ENCODE measurements around the gene COL15A1.
A peak's percentile ranks its signal among the peaks of the same experiment; 100 is the strongest.
"Not testable (repeated sequence)": the region's sequence is repeated elsewhere in the genome, so short reads cannot be mapped to it uniquely, and the experiment has no call there.

COL15A1 gene

GRCh38 chr9:99008203-99008602, 64.5 kb downstream of the COL15A1 start:
- peaks cover 33% of the 10 kb centered on the region for H3K9me3 Mint-ChIP-seq

GRCh38 chr9:99010393-99010792, 66.7 kb downstream of the COL15A1 start:
- peaks cover 15% of the 10 kb centered on the region for H3K4me1 Mint-ChIP-seq (ENCODE audit: low read depth)
- H3K27ac Mint-ChIP-seq, result not testable (repeated sequence)

More at GRCh38 chr9:99008203-99008602, 64.5 kb downstream of the COL15A1 start:
- Mint-ChIP-seq H3K4me1 (ENCODE audit: low read depth) (peaks cover 10% of the 10 kb centered on the region), H3K27ac (no peak overlapping the region), H3K4me3 (no peak overlapping the region), H3K27me3 (ENCODE audit: low read depth) (peaks cover 11% of the 10 kb centered on the region), H3K36me3 (ENCODE audit: low read depth) (peaks cover 19% of the 10 kb centered on the region)

DNA sequence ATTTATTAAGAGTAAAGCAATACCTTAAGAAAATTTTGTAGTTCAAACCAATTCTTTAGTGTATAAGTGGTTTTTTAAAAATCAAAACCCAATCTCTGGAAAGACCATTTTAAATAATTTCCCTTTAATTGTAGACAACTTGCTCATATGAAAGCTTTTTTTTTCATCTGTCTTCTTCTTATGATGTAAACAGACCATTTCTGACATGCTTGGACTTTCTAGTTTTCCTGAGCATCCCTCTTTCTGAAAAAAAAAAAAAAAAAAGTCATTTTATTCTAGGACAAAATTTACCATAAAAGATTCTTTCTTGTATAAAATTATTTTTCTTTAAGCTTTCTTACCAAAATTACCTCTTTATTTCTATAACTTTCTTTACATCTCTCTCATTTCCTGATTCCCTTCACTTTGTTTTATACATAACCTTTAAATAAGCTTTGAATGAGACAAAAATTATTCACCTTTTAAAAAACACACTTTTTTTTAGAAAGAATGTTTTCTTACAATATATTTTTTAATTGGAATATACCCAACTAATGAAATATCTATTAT, 67.5 kb downstream of the COL15A1 start:
- Mint-ChIP-seq H3K4me1 (ENCODE audit: low read depth) (peaks cover 15% of the 10 kb centered on the region), H3K36me3 (ENCODE audit: low read depth) (peaks cover 17% of the 10 kb centered on the region), H3K27ac (no peak overlapping the region), H3K9me3 (peaks cover 33% of the 10 kb centered on the region), H3K4me3 (no peak overlapping the region), H3K27me3 (ENCODE audit: low read depth) (no peaks in the 10 kb centered on the region)

More at GRCh38 chr9:99010393-99010792, 66.7 kb downstream of the COL15A1 start:
- H3K4me3 Mint-ChIP-seq; H3K27me3 Mint-ChIP-seq (ENCODE audit: low read depth): not testable (repeated sequence)
- H3K9me3 Mint-ChIP-seq, result peaks cover 33% of the 10 kb centered on the region
- peaks cover 17% of the 10 kb centered on the region for H3K36me3 Mint-ChIP-seq (ENCODE audit: low read depth)

DNA sequence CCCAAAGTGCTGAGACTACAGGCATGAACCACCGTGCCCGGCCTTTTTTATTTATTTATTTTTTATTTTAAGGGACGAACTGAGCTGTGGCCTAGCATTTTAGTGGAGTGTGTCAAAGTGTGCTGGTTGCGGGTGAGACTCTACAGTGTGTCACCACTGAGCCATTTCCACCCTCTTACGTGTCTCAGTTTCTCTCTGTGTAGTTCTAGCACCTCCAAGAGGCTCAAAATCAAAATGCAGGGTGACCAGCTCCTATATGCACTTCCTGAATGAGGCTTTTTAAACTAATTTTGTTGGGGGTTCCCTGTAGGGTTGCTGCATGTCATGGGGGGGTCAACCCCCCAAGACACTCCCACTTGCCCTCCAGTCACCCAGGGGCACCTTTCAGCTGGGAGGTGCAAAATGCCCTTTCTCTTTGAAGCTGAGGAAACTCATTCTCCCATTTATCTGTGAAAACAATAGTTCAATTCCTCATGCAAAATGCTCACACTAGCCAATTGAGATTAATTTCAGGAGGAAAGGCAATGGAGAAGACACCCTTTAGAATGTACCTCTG, 69.3 kb downstream of the COL15A1 start:
- peak overlapping the region; percentile 81 for H3K27ac Mint-ChIP-seq
- H3K4me3 Mint-ChIP-seq, result no peak overlapping the region
- H3K9me3 Mint-ChIP-seq, result peaks cover 33% of the 10 kb centered on the region
- H3K4me1 Mint-ChIP-seq (ENCODE audit: low read depth), result peaks cover 15% of the 10 kb centered on the region
- peaks cover 15% of the 10 kb centered on the region for H3K36me3 Mint-ChIP-seq (ENCODE audit: low read depth)
- no peaks in the 10 kb centered on the region for H3K27me3 Mint-ChIP-seq (ENCODE audit: low read depth)

DNA sequence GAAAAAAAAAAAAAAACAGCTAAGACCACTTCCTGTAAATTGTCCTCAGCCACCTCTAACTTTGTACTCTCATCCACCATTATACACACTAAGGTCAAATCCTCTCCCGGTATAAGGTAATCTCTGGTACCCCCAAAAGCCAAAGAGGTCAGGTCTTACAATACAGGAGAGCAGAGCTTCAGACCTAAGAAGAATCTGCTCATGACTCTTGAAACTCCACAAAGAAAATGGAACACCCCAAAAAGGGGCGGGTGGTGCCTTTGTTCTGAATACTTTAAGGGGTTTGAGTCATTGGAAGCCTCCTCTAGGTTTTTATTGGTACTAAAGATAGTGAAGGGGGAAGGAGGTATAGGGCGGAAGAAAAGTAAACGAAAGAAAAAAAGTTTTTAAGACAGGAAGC, 69.8 kb downstream of the COL15A1 start:
- Mint-ChIP-seq H3K27ac (peak overlapping the region; percentile 81), H3K4me1 (ENCODE audit: low read depth) (peaks cover 15% of the 10 kb centered on the region), H3K4me3 (peak overlapping the region; percentile 38), H3K9me3 (peaks cover 33% of the 10 kb centered on the region), H3K27me3 (ENCODE audit: low read depth) (no peaks in the 10 kb centered on the region), H3K36me3 (ENCODE audit: low read depth) (peaks cover 15% of the 10 kb centered on the region)

- peaks cover 11% of the 10 kb centered on the region for H3K36me3 Mint-ChIP-seq (ENCODE audit: low read depth)
- H3K27me3 Mint-ChIP-seq (ENCODE audit: low read depth), result no peaks in the 10 kb centered on the region
- peaks cover 21% of the 10 kb centered on the region for H3K4me1 Mint-ChIP-seq (ENCODE audit: low read depth)
- H3K9me3 Mint-ChIP-seq, result peaks cover 19% of the 10 kb centered on the region
- no peak overlapping the region for H3K4me3 Mint-ChIP-seq
- no peak overlapping the region for H3K27ac Mint-ChIP-seq
Measured at GRCh38 chr9:99015448-99015847, 71.7 kb downstream of the COL15A1 start.

DNA sequence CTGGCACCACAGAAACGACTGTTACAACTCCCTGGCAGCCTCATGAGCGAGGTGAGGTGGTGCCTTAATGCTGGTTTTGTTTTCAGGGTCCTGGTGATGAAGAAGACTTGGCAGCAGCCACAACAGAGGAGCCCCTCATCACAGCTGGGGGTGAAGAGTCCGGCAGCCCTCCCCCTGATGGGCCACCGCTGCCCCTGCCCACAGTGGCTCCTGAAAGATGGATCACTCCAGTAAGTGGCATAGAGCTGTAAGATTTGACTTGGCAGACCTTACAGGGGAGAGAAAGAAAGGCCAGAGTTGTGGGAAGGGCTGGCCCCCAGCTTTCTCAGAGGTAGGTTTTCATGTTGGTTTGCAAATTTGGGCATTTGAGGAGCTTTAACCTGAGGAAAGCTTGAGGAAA, 72.2 kb downstream of the COL15A1 start:
- H3K27me3 Mint-ChIP-seq (ENCODE audit: low read depth), result no peaks in the 10 kb centered on the region
- peaks cover 11% of the 10 kb centered on the region for H3K36me3 Mint-ChIP-seq (ENCODE audit: low read depth)
- no peak overlapping the region for H3K4me3 Mint-ChIP-seq
- peaks cover 15% of the 10 kb centered on the region for H3K9me3 Mint-ChIP-seq
- no peak overlapping the region for H3K27ac Mint-ChIP-seq
- peaks cover 21% of the 10 kb centered on the region for H3K4me1 Mint-ChIP-seq (ENCODE audit: low read depth)

DNA sequence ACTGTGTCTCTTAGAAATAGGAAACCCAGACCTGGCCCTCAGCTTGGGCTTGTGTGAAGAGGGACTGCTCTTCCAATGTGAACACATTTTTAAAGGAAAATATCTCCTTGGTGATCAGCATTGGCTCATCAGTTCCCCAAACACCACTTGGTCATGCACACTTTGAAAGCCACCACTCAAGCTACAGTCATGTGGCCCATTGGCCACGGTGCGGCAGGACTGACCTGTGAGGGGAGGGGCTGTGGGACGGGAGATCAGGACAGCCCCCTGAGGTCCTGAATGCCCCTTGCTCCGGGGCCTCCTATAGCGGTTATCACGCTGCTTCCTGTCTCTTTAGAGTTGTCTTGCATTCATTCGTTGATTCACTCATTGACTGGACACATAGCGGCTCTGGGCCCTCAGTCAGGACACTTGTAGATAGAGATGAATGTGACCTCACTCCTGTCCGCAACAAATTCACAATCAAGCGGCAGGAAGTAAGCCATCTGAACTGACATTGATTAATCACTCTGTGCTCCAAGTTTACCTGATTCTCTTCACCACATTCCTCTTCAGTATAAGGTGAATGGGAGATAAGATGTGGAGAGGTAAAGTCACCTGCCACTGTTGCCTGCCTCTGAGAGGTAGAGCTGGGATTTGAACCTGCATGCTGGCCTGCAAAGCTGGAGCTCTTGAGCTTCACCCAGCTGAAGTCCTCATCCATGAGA, 73.1 kb downstream of the COL15A1 start:
- Mint-ChIP-seq H3K9me3 (peaks cover 8% of the 10 kb centered on the region), H3K36me3 (ENCODE audit: low read depth) (peaks cover 11% of the 10 kb centered on the region), H3K27ac (no peak overlapping the region), H3K4me3 (no peak overlapping the region), H3K27me3 (ENCODE audit: low read depth) (no peaks in the 10 kb centered on the region), H3K4me1 (ENCODE audit: low read depth) (peaks cover 21% of the 10 kb centered on the region)

GRCh38 chr9:99018653-99019052, 74.9 kb downstream of the COL15A1 start:
- Mint-ChIP-seq H3K27me3 (ENCODE audit: low read depth) (peaks cover 2% of the 10 kb centered on the region), H3K4me1 (ENCODE audit: low read depth) (peaks cover 20% of the 10 kb centered on the region), H3K27ac (no peak overlapping the region), H3K4me3 (no peak overlapping the region), H3K9me3 (no peaks in the 10 kb centered on the region), H3K36me3 (ENCODE audit: low read depth) (no peaks in the 10 kb centered on the region)

GRCh38 chr9:99019510-99020331, 76.0 kb downstream of the COL15A1 start:
- Mint-ChIP-seq H3K27ac (no peak overlapping the region), H3K9me3 (no peaks in the 10 kb centered on the region), H3K36me3 (ENCODE audit: low read depth) (no peaks in the 10 kb centered on the region)

DNA sequence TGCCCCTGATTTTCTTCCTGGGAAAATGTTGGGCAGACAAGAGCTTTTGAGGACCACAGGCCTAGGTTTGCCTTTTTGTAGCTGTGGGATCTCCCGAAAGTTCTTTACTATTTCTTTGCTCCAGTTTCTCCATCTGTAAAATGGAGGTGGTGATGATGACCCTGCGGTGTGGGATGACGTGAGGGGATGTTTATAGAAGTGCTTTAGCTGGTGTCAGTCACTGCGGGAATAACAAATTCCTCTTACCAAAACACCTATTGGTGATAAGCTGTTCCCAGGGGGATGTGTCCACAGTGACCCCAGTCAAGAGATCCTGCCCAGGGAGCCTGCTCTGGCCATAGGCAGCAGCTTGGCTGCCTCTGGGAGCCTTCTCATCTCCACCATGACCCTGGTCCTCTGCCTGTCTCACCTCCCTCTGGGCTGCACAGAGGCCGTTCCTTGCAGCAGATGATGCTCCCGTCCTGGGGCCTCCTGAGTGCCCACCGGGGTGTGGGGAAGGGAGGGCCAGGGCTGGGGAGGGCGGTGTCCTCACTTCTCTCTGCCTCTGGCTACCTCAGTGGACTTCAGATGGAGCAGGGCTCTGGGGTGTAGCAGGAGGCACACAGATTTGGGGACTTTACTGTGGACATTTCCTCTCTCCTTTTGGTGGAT, 77.2 kb downstream of the COL15A1 start:
- H3K27me3 Mint-ChIP-seq (ENCODE audit: low read depth), result peaks cover 5% of the 10 kb centered on the region
- H3K4me3 Mint-ChIP-seq, result no peak overlapping the region
- H3K4me1 Mint-ChIP-seq (ENCODE audit: low read depth), result peaks cover 16% of the 10 kb centered on the region
- H3K9me3 Mint-ChIP-seq, result no peaks in the 10 kb centered on the region
- no peak overlapping the region for H3K27ac Mint-ChIP-seq
- no peaks in the 10 kb centered on the region for H3K36me3 Mint-ChIP-seq (ENCODE audit: low read depth)

More at GRCh38 chr9:99019510-99020331, 76.0 kb downstream of the COL15A1 start:
- Mint-ChIP-seq H3K4me1 (ENCODE audit: low read depth) (peaks cover 12% of the 10 kb centered on the region), H3K4me3 (no peak overlapping the region), H3K27me3 (ENCODE audit: low read depth) (peaks cover 5% of the 10 kb centered on the region)

GRCh38 chr9:99021512-99021911, 77.8 kb downstream of the COL15A1 start:
- H3K9me3 Mint-ChIP-seq, result no peaks in the 10 kb centered on the region
- peaks cover 22% of the 10 kb centered on the region for H3K4me1 Mint-ChIP-seq (ENCODE audit: low read depth)
- H3K36me3 Mint-ChIP-seq (ENCODE audit: low read depth), result peaks cover under 1% of the 10 kb centered on the region
- no peak overlapping the region for H3K27ac Mint-ChIP-seq
- no peak overlapping the region for H3K4me3 Mint-ChIP-seq
- H3K27me3 Mint-ChIP-seq (ENCODE audit: low read depth), result peaks cover 5% of the 10 kb centered on the region

- peaks cover 1% of the 10 kb centered on the region for H3K36me3 Mint-ChIP-seq (ENCODE audit: low read depth)
- H3K27ac Mint-ChIP-seq, result no peak overlapping the region
- H3K4me1 Mint-ChIP-seq (ENCODE audit: low read depth), result peaks cover 37% of the 10 kb centered on the region
- H3K4me3 Mint-ChIP-seq, result no peak overlapping the region
- H3K9me3 Mint-ChIP-seq, result no peaks in the 10 kb centered on the region
- H3K27me3 Mint-ChIP-seq (ENCODE audit: low read depth), result peaks cover 5% of the 10 kb centered on the region
Measured at GRCh38 chr9:99023231-99023630, 79.5 kb downstream of the COL15A1 start.

GRCh38 chr9:99023831-99024230, 80.1 kb downstream of the COL15A1 start:
- peaks cover 5% of the 10 kb centered on the region for H3K27me3 Mint-ChIP-seq (ENCODE audit: low read depth)

More at GRCh38 chr9:99023831-99024230, 80.1 kb downstream of the COL15A1 start:
- H3K4me1 Mint-ChIP-seq (ENCODE audit: low read depth), result peaks cover 35% of the 10 kb centered on the region
- H3K36me3 Mint-ChIP-seq (ENCODE audit: low read depth), result peaks cover 1% of the 10 kb centered on the region
- no peak overlapping the region for H3K27ac Mint-ChIP-seq
- H3K4me3 Mint-ChIP-seq, result no peak overlapping the region
- no peaks in the 10 kb centered on the region for H3K9me3 Mint-ChIP-seq

Data from T-helper 1 cell treated with Interleukin-12 subunit alpha and Interleukin-12 subunit beta and Interleukin-4 antibody, amounts not matched to agents 30 μg/mL and 1 μg/mL, for 36 hours (primary cell).